K562 (cell line): ENCODE measurements around the gene CHRNE. TPM values are rescaled to one million over a fixed set of nuclear protein-coding genes. Genes with fewer than 3 reads are reported as not detected.
"Not testable (repeated sequence)": the region's sequence is repeated elsewhere in the genome, so short reads cannot be mapped to it uniquely, and the experiment has no call there.

Experiments
- ATAC-seq: fragments of 200-7000 bp; cut with Tn5 transposase; 3 replicates; pipeline ENCODE4 v1.9.1; 2020; ENCODE audit warnings: moderate library complexity
- BruUV-seq: library from RNA; stranded (reverse); fragments of 400-500 nt; replicated peaks from 2 replicates; lab custom pipeline; 2021; lab: Mats Ljungman, UMichigan
- CTCF ChIA-PET: fragments of 300-600 bp; formaldehyde crosslinking; extraction: SDS; loops from one replicate; lab custom pipeline; 2021; ENCODE audit warnings: low intra/inter-chr PET ratio; lab: Yijun Ruan, JAX
- POLR2A ChIA-PET: fragments of 300-600, 350-650 bp; sonication (Branson Sonifier 250); formaldehyde crosslinking; extraction: SDS; loops from one replicate; lab custom pipeline; 2021; ENCODE audit warnings: antibody characterized with exemption, inconsistent platforms; lab: Yijun Ruan, JAX
- DNase-seq, 4 experiments: peaks; one replicate each; pipeline versions ENCODE4 v3.0.0 to v3.0.0-alpha.2; 2011 to 2018; ENCODE audit warnings: low spot score in 3 of 4, mixed read lengths in 3 of 4; ENCODE audit errors: extremely low read depth in 1 of 4
- FAIRE-seq: peaks from 2 replicates; lab custom pipeline; 2011; peaks lifted over from hg19 to GRCh38; lab: Jason Lieb, UNC
- H2AFZ ChIP-seq: 2 replicates; pipeline ENCODE4 v1.6.0; 2011; ENCODE audit warnings: low read depth, low read length, control low read depth, inconsistent platforms
- H3K27ac ChIP-seq: fragments of 200-600 bp; 3 replicates; pipeline ENCODE4 v1.8.0; 2011; ENCODE audit warnings: low read depth, mild to moderate bottlenecking, control low read depth, inconsistent platforms, low read length, moderate library complexity, mixed read lengths; ENCODE audit errors: extremely low read depth
- H3K27me3 ChIP-seq, 2 experiments: fragments of 300-600 bp in 1 of 2; 2 replicates in 1 of 2; 3 replicates in 1 of 2; pipeline versions ENCODE4 v1.6.0 to v1.8.0; 2011; ENCODE audit warnings: inconsistent platforms in 2 of 2, low read length in 2 of 2, mild to moderate bottlenecking in 1 of 2, mixed read lengths in 1 of 2, moderate library complexity in 1 of 2; ENCODE audit not compliant: control insufficient read depth in 2 of 2, insufficient read depth in 2 of 2
- H3K36me3 ChIP-seq: fragments of 300-600 bp; 3 replicates; pipeline ENCODE4 v1.8.0; 2011; ENCODE audit warnings: mild to moderate bottlenecking, low read length, inconsistent platforms; ENCODE audit not compliant: control insufficient read depth, insufficient read depth
- H3K4me1 ChIP-seq, 2 experiments: fragments of 200-600 bp in 1 of 2; replicated peaks in 1 of 2; 2 replicates in 1 of 2; 3 replicates in 1 of 2; pipeline versions ENCODE4 v1.5.1 to v1.8.0; 2011; ENCODE audit warnings: inconsistent platforms in 2 of 2, low read length in 2 of 2, mild to moderate bottlenecking in 1 of 2, mixed read lengths in 1 of 2, moderate library complexity in 1 of 2; ENCODE audit not compliant: control insufficient read depth in 2 of 2, insufficient read depth in 2 of 2
- H3K4me2 ChIP-seq: 2 replicates; pipeline ENCODE4 v1.6.1; 2011; ENCODE audit warnings: low read length, control low read depth, inconsistent platforms, mixed read lengths; ENCODE audit not compliant: insufficient read depth
- H3K4me3 ChIP-seq: fragments of 200-600 bp; sonication (generic), shearing (Covaris generic); 2 replicates; pipeline ENCODE4 v1.5.1; 2016; ENCODE audit warnings: control low read depth, inconsistent platforms
- H3K79me2 ChIP-seq: fragments of 200-600 bp; 3 replicates; pipeline ENCODE4 v1.8.0; 2011; ENCODE audit warnings: low read length, inconsistent platforms; ENCODE audit not compliant: control insufficient read depth, insufficient read depth
- H3K9ac ChIP-seq, 2 experiments: 2 replicates each; pipeline versions ENCODE4 v1.6.0 to v1.6.1; 2011; ENCODE audit warnings: low read depth in 2 of 2, low read length in 2 of 2, control low read depth in 1 of 2, inconsistent platforms in 1 of 2, mild to moderate bottlenecking in 1 of 2, mixed read lengths in 1 of 2; ENCODE audit not compliant: insufficient read depth in 1 of 2
- H3K9me1 ChIP-seq: one replicate; pipeline ENCODE4 v1.6.0; 2011; ENCODE audit warnings: inconsistent platforms, mild to moderate bottlenecking, low read length, moderate library complexity; ENCODE audit not compliant: control insufficient read depth, insufficient read depth
- H3K9me3 ChIP-seq: replicated peaks from 2 replicates; pipeline ENCODE4 v1.5.1; 2011; ENCODE audit warnings: low read depth, low read length, inconsistent platforms; ENCODE audit not compliant: control insufficient read depth, insufficient read depth
- H4K20me1 ChIP-seq: replicated peaks from 2 replicates; pipeline ENCODE4 v1.6.1; 2011; ENCODE audit warnings: low read length, inconsistent platforms, mixed read lengths; ENCODE audit not compliant: control insufficient read depth, insufficient read depth
- GATAD2A ChIP-seq: fragments of 450-650 bp; IDR thresholded peaks from 2 replicates; pipeline ENCODE4 v1.6.1; 2017
- NCOR1 ChIP-seq: fragments of 450-650 bp; IDR thresholded peaks from 2 replicates; pipeline ENCODE4 v1.6.1; 2016; ENCODE audit warnings: mild to moderate bottlenecking, moderate library complexity
- ZNF133 ChIP-seq: fragments of 250-450 bp; sonication (Bioruptor Pico); IDR thresholded peaks from 2 replicates; pipeline ENCODE4 v1.4.0; 2020; ENCODE audit warnings: mild to moderate bottlenecking
- ZNF318 ChIP-seq, 2 experiments: fragments of 450-650 bp; IDR thresholded peaks; 2 replicates each; pipeline ENCODE4 v1.6.1; 2016; ENCODE audit warnings: mild to moderate bottlenecking in 2 of 2, borderline replicate concordance in 1 of 2, low read depth in 1 of 2, moderate library complexity in 1 of 2
- in situ Hi-C: fragments of 300-500 bp; cut with MboI; formaldehyde crosslinking; loops from 4 replicates; pipeline ENCODE4 v1.15.0; 2018; ENCODE audit warnings: inconsistent platforms, mixed read lengths
- intact Hi-C: fragments of 100-400 bp; cut with micrococcal nuclease; formaldehyde crosslinking; loops from 2 replicates; pipeline ENCODE4 v1.14.2; 2022
- polyA plus RNA-seq, 8 experiments: library from polyadenylated mRNA; depleted of rRNA in 4 of 8; stranded (reverse) in 5 of 8; unstranded in 3 of 8; fragments of >200 nt; fragmentation: Nextera tagmentation in 2 of 8; fragmentation: Illumina TruSeq in 1 of 8; extraction: Ambion mirVana in 2 of 8; extraction: Trizol in 1 of 8; gene quantifications; 2 replicates each; pipeline versions ENCODE4 v1.2.1 to v1.2.3, GENCODE V29; 2011 to 2014; ENCODE audit warnings: inconsistent platforms in 1 of 8, missing spikeins in 1 of 8
- total RNA-seq, 7 experiments: library from RNA; depleted of rRNA in 6 of 7; stranded (reverse); fragments of >200 nt in 6 of 7; fragmentation: Illumina TruSeq in 2 of 7; extraction: Trizol in 2 of 7; gene quantifications; 2 replicates each; pipeline versions ENCODE4 v1.2.1 to v1.2.3, GENCODE V29; 2011 to 2021; ENCODE audit warnings: low replicate concordance in 1 of 7

CHRNE gene
- total and polyA plus RNA-seq, 9 of the 15 experiments (the other 6 are each of a cell fraction or from before 2014, with no cell fraction given), result not detected

- TF ChIP-seq ZNF318 (IDR thresholded peaks at IDR 0.05; ENCODE audit: borderline replicate concordance in 1 of 2, low read depth in 1 of 2) (no peak), ZNF133 (CRISPR knock-in tag) (no peak), NCOR1 (no peak), GATAD2A (no peak)
Measured at GRCh38 chr17:4908301-4908700, 5.4 kb upstream of the CHRNE start (continued).

GRCh38 chr17:4906642-4907041 lies 3.7 kb upstream of the CHRNE start:
- BruUV-seq, H3K9ac ChIP-seq, H3K27me3 ChIP-seq, POLR2A ChIA-PET, H3K9me3 ChIP-seq, in situ Hi-C loops, H3K79me2 ChIP-seq, H3K36me3 ChIP-seq, H2AFZ ChIP-seq, H3K27ac ChIP-seq, CTCF ChIA-PET, H4K20me1 ChIP-seq, FAIRE-seq, H3K9me1 ChIP-seq, ATAC-seq, DNase-seq, H3K4me3 ChIP-seq, H3K4me2 ChIP-seq: not testable (repeated sequence)
- peaks cover 17 to 29% of the 10 kb centered on the region in 2 experiments for H3K4me1 ChIP-seq
- intact Hi-C loops, result loop anchor here (10.0 kb wide), 1 partner anchor 58 kb away; the partner anchor contains the start of gene SPAG7
